ENCODE measurements around the gene TMEM215. TPM values are rescaled to one million over a fixed set of nuclear protein-coding genes. Genes with fewer than 3 reads are reported as not detected.
"Not testable (repeated sequence)": the region's sequence is repeated elsewhere in the genome, so short reads cannot be mapped to it uniquely, and the experiment has no call there.

Gene TMEM215
- total RNA-seq, 1 donor from 2014 or later: not detected

DNA sequence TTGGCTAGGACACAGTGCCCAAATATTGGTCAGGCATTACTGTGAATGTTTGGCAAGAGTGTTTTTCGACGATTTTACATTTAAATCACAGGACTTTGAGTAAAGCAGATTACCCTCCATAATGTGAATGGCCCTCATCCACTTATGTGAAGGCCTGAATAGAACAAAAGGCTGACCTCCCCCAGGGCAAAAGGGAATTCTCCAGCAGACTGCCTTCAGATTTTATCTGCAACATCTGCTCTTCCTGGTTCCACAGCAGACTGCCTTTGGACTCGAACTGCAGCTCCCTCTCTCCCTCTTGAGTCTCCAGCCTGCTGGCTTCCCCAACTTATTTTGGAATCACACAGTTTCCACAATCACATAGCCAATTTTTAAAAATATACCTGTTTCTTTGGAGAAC, 7.1 kb upstream of the TMEM215 start:
- Mint-ChIP-seq H3K9me3 (ENCODE audit: low read depth) (peaks cover 19% of the 10 kb centered on the region), H3K27me3 (peaks cover 55% of the 10 kb centered on the region), H3K36me3 (ENCODE audit: insufficient read depth) (no peaks in the 10 kb centered on the region), H3K27ac (no peak overlapping the region), H3K4me3 (ENCODE audit: low read depth) (no peak overlapping the region), H3K4me1 (ENCODE audit: low read depth) (no peaks in the 10 kb centered on the region)
- DNase-seq (ENCODE audit: low spot score, unreplicated experiment): no peak
- TF ChIP-seq, protein P1, sequence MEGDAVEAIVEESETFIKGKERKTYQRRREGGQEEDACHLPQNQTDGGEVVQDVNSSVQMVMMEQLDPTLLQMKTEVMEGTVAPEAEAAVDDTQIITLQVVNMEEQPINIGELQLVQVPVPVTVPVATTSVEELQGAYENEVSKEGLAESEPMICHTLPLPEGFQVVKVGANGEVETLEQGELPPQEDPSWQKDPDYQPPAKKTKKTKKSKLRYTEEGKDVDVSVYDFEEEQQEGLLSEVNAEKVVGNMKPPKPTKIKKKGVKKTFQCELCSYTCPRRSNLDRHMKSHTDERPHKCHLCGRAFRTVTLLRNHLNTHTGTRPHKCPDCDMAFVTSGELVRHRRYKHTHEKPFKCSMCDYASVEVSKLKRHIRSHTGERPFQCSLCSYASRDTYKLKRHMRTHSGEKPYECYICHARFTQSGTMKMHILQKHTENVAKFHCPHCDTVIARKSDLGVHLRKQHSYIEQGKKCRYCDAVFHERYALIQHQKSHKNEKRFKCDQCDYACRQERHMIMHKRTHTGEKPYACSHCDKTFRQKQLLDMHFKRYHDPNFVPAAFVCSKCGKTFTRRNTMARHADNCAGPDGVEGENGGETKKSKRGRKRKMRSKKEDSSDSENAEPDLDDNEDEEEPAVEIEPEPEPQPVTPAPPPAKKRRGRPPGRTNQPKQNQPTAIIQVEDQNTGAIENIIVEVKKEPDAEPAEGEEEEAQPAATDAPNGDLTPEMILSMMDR (IDR thresholded peaks at IDR 0.05; ENCODE audit: unreplicated experiment): no peak

DNA sequence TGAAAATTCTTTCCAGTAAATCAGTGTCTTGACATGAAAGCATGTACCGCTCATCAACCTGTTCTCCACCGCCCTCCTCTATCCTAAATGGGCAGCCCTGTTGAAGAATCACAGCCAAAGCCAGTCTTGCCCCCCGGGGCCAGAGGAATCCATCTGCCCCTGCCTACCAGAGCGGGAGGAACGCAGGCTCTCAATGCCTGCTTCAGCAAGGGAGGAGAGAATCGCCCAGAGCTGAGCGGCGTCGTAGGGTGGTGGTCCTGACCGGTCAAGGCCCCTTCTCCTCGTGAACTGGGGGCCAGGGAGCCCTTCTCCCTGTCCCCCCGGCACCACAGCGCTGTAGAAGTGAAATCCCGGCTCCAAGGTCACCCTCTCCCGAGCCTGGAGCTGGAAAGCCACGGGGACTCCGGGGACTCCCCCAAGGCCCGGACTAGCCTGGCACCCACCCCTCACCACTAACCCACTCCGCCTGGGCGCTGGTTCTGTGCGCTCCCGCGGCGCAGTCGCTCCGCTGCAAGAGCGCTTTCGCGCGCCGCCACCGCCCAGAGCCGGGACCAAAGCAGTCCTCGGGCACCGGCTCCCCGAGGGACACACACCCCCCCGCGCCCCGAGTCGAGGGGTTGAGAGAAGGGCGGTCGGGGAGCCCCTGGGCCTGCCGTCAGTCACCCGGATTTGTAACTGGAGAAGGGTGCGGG, 718 bp upstream of the TMEM215 start:
- Mint-ChIP-seq H3K4me3 (ENCODE audit: low read depth) (peak overlapping the region; percentile 35), H3K9me3 (ENCODE audit: low read depth) (no peaks in the 10 kb centered on the region), H3K36me3 (ENCODE audit: insufficient read depth) (no peaks in the 10 kb centered on the region), H3K4me1 (ENCODE audit: low read depth) (peaks cover 3% of the 10 kb centered on the region), H3K27me3 (peaks cover 90% of the 10 kb centered on the region), H3K27ac (no peak overlapping the region)
- TF ChIP-seq, protein P1 (IDR thresholded peaks at IDR 0.05; ENCODE audit: unreplicated experiment): no peak
- no peak for DNase-seq (ENCODE audit: low spot score, unreplicated experiment)

DNA sequence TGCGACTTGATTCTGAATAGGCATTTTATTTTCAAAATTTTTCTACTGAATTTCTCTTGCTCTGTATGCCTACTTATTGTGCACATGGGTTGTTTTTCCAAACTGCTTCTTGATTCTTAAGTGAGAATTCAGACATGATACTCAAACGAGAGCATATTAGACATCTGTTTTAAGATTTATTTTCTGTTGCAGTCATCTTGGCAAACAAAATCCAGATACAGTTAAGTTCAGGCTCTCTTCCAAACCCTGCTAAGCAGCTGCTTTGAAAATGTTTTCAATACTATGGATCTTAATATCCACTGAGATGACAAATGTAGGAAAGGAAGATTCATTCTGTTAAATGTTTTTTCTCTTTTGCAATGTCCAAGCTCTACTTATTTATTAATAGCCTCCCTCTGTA, 4.5 kb downstream of the TMEM215 start:
- no peak for DNase-seq (ENCODE audit: low spot score, unreplicated experiment)
- Mint-ChIP-seq H3K4me1 (ENCODE audit: low read depth) (peaks cover 3% of the 10 kb centered on the region), H3K36me3 (ENCODE audit: insufficient read depth) (no peaks in the 10 kb centered on the region), H3K4me3 (ENCODE audit: low read depth) (no peak overlapping the region), H3K27ac (no peak overlapping the region), H3K9me3 (ENCODE audit: low read depth) (no peaks in the 10 kb centered on the region), H3K27me3 (peaks cover 72% of the 10 kb centered on the region)
- TF ChIP-seq, protein P1 (IDR thresholded peaks at IDR 0.05; ENCODE audit: unreplicated experiment): no peak

DNA sequence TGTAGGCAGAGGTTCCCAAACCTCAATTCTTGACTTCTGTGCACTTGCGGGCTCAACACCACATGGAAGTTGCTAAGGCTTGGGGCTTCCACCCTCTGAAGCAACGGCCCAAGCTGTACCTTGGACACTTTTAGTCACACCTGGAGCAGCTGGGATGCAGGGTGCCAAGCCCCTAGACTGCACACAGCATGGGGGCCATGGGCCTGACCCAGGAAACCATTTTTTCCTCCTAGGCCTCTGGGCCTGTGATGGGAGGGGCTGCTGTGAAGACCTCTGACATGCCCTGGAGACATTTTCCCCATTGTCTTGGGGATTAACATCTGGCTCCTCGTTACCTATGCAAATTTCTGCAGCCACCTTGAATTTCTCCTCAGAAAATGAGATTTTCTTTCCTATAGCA, 12.7 kb downstream of the TMEM215 start:
- H3K27ac Mint-ChIP-seq; H3K4me3 Mint-ChIP-seq (ENCODE audit: low read depth); H3K36me3 Mint-ChIP-seq (ENCODE audit: insufficient read depth); DNase-seq (ENCODE audit: low spot score, unreplicated experiment); H3K4me1 Mint-ChIP-seq (ENCODE audit: low read depth); H3K27me3 Mint-ChIP-seq: not testable (repeated sequence)
- peaks cover 16% of the 10 kb centered on the region for H3K9me3 Mint-ChIP-seq (ENCODE audit: low read depth)

DNA sequence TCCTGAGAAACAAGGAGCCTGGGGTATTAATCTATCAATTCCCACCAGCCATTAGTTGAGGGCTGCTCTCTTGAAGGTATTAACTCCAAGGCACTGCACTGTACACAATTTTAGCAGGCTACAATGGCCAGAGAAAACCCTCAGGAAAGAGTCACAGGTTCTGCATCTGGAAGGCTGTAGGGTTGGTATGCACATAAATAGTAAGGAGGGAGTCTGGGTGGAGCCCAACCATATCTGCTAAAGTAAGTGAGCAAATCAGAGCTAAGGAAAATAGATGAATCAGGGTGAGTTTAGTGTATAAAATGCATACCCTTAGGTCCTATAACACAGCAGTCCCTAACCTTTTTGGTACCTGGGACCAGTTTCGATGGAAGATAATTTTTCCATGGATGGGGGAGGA, 18.2 kb downstream of the TMEM215 start:
- H3K36me3 Mint-ChIP-seq (ENCODE audit: insufficient read depth): no peaks in the 10 kb centered on the region
- no peak overlapping the region for H3K4me3 Mint-ChIP-seq (ENCODE audit: low read depth)
- H3K9me3 Mint-ChIP-seq (ENCODE audit: low read depth): peaks cover 7% of the 10 kb centered on the region
- no peak for DNase-seq (ENCODE audit: low spot score, unreplicated experiment)
- H3K27ac Mint-ChIP-seq: no peak overlapping the region
- no peaks in the 10 kb centered on the region for H3K4me1 Mint-ChIP-seq (ENCODE audit: low read depth)
- peaks cover 40% of the 10 kb centered on the region for H3K27me3 Mint-ChIP-seq
- TF ChIP-seq, protein P1 (IDR thresholded peaks at IDR 0.05; ENCODE audit: unreplicated experiment): no peak

DNA sequence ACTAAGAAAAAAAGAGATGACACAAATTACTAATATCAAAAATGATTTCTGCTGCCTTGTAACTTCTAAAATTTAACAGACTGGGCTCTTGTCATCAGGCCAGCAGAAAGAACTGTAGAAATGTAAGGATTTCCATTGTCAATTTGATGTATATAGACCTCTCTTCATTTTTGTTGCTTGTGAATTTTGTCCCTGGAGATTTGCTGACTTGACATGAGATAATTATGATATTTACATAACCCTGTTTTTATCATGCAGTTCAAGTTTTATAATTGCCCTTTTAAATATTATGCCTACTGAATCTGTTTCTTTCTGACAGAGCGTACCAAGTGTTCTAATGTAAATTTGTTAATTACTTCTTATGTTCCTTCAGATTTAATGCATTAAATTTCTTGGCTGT, 23.9 kb downstream of the TMEM215 start:
- peaks cover 27% of the 10 kb centered on the region for H3K9me3 Mint-ChIP-seq (ENCODE audit: low read depth)
- no peaks in the 10 kb centered on the region for H3K36me3 Mint-ChIP-seq (ENCODE audit: insufficient read depth)
- no peak overlapping the region for H3K27ac Mint-ChIP-seq
- H3K4me1 Mint-ChIP-seq (ENCODE audit: low read depth): no peaks in the 10 kb centered on the region
- H3K27me3 Mint-ChIP-seq: peaks cover 38% of the 10 kb centered on the region
- H3K4me3 Mint-ChIP-seq (ENCODE audit: low read depth): no peak overlapping the region
- TF ChIP-seq, protein P1 (IDR thresholded peaks at IDR 0.05; ENCODE audit: unreplicated experiment): no peak
- DNase-seq (ENCODE audit: low spot score, unreplicated experiment): no peak

All from progenitor cell of endocrine pancreas (in vitro differentiated cells).